OCI-LY3 (cell line): ENCODE data around the gene MYBPC1.

Source experiments
- EZH2phosphoT487 ChIP-seq: fragments of 200-600 bp; shearing (Covaris generic); IDR thresholded peaks from 2 replicates; pipeline ENCODE4 v1.6.1; 2018; ENCODE audit warnings: antibody characterized with exemption, mixed run types, low read depth
- TF ChIP-seq, protein P1 (sequence below): fragments of 200-600, 300-600 bp; sonication (generic); IDR thresholded peaks from 2 replicates; pipeline ENCODE4 v1.5.1; 2014; ENCODE audit warnings: antibody characterized with exemption, low read length, low read depth

DNA sequence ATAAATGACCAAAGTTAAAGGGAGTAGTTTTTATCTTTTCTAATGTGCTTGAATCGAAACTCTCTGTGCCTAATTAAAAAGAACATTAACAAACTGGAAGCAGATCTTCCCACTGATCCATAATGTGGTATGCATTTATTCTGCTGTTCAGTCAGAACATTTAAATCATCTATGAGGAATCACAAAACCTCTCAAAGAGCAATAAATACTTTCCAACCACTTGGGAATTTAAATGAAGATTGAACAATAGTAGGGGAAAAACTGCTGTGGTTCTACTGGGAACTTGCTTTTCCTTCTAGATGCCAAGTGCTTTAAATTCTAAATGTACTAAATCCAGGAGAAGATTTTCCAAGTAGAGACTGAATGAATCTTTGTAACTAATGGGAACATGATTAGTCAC is 90.3 kb downstream of the MYBPC1 start:
- TF ChIP-seq, protein P1, sequence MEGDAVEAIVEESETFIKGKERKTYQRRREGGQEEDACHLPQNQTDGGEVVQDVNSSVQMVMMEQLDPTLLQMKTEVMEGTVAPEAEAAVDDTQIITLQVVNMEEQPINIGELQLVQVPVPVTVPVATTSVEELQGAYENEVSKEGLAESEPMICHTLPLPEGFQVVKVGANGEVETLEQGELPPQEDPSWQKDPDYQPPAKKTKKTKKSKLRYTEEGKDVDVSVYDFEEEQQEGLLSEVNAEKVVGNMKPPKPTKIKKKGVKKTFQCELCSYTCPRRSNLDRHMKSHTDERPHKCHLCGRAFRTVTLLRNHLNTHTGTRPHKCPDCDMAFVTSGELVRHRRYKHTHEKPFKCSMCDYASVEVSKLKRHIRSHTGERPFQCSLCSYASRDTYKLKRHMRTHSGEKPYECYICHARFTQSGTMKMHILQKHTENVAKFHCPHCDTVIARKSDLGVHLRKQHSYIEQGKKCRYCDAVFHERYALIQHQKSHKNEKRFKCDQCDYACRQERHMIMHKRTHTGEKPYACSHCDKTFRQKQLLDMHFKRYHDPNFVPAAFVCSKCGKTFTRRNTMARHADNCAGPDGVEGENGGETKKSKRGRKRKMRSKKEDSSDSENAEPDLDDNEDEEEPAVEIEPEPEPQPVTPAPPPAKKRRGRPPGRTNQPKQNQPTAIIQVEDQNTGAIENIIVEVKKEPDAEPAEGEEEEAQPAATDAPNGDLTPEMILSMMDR, result no peak
- TF ChIP-seq EZH2phosphoT487, result no peak
